ENCODE measurements around the gene MT3. TPM values are rescaled to one million over a fixed set of nuclear protein-coding genes. Genes with fewer than 3 reads are reported as not detected.
A peak's percentile ranks its signal among the peaks of the same experiment; 100 is the strongest.

MT3 gene
- total and polyA plus RNA-seq, 2 of the 13 experiments (the other 11 are each of a cell fraction or from before 2014, with no cell fraction given) = not detected

DNA sequence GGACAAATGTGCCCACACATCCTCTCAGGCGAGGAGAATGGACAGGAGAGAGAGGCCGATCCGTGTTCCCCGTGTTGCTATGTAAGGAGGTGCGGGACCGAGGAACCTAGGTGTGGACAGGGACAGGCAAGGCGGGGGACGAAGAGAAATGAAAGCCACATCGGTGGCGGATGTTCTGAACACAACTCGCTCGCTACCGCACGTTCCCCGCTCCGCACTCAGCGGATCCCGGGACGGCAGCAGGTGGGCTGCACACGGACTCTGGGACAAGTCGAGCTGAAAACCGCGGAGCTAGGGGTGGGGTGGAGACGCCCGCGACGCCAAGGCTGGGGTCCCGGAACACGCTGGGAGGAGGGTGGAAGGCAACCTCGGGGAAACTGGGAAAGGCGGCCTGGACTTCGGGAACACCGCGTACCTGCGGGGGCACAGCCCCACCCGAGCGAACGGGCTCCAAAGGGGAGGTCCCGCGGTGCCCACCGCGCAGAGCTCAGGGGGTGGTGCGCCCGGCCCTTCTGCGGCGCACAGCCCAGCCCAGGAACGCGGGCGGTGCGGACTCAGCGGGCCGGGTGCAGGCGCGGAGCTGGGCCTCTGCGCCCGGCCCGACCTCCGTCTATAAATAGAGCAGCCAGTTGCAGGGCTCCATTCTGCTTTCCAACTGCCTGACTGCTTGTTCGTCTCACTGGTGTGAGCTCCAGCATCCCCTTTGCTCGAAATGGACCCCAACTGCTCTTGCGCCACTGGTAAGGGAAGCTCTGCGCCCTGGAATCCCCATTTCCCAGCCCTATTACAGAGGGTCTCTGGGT is 36.0 kb downstream of the MT3 start, which contains the start of gene MT1E (continued):
- TF ChIP-seq, protein P1, sequence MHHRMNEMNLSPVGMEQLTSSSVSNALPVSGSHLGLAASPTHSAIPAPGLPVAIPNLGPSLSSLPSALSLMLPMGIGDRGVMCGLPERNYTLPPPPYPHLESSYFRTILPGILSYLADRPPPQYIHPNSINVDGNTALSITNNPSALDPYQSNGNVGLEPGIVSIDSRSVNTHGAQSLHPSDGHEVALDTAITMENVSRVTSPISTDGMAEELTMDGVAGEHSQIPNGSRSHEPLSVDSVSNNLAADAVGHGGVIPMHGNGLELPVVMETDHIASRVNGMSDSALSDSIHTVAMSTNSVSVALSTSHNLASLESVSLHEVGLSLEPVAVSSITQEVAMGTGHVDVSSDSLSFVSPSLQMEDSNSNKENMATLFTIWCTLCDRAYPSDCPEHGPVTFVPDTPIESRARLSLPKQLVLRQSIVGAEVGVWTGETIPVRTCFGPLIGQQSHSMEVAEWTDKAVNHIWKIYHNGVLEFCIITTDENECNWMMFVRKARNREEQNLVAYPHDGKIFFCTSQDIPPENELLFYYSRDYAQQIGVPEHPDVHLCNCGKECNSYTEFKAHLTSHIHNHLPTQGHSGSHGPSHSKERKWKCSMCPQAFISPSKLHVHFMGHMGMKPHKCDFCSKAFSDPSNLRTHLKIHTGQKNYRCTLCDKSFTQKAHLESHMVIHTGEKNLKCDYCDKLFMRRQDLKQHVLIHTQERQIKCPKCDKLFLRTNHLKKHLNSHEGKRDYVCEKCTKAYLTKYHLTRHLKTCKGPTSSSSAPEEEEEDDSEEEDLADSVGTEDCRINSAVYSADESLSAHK (CRISPR knock-in tag; IDR thresholded peaks at IDR 0.05; ENCODE audit: borderline replicate concordance) = no peak
- TF ChIP-seq PAWR (CRISPR knock-in tag; IDR thresholded peaks at IDR 0.05; ENCODE audit: borderline replicate concordance) (no peak), KLF16 (CRISPR knock-in tag; IDR thresholded peaks at IDR 0.05) (peak in 1 of 2 experiments; percentile 47; a peak in 2 of 4 replicates), ZNF543 (CRISPR knock-in tag; IDR thresholded peaks at IDR 0.05) (no peak), PTBP1 (IDR thresholded peaks at IDR 0.05; ENCODE audit: low read depth, low read length, poor library complexity, severe bottlenecking) (no peak), HDAC6 (IDR thresholded peaks at IDR 0.05; ENCODE audit: low read depth, low read length) (no peak), ZNF772 (CRISPR knock-in tag; IDR thresholded peaks at IDR 0.05) (0 out of 2 replicates have a peak, but pooled peaks have one; percentile 52), ZIK1 (CRISPR knock-in tag; IDR thresholded peaks at IDR 0.05; ENCODE audit: borderline replicate concordance, low read depth) (peak; percentile 69; the same call in 1 of the 2 replicates), BHLHE40 (IDR thresholded peaks at IDR 0.05; ENCODE audit: low read length) (no peak), PPARG (CRISPR knock-in tag; conservative IDR thresholded peaks at IDR 0.05) (no peak), SATB2 (CRISPR knock-in tag; IDR thresholded peaks at IDR 0.05) (no peak), ZNF292 (CRISPR knock-in tag; IDR thresholded peaks at IDR 0.05; ENCODE audit: borderline replicate concordance, low read depth) (peak; percentile 47; the same call in 1 of the 2 replicates), MYNN (CRISPR knock-in tag; IDR thresholded peaks at IDR 0.05; ENCODE audit: low read depth) (no peak), RBFOX2 (IDR thresholded peaks at IDR 0.05; ENCODE audit: low read depth, low read length) (peak; percentile 91), ZNF20 (CRISPR knock-in tag; IDR thresholded peaks at IDR 0.05) (no peak), YY1 (IDR thresholded peaks at IDR 0.05; ENCODE audit: insufficient read depth, insufficient replicate concordance, low read depth, low read length) (peak; percentile 44)
- TF ChIP-seq, protein P2, sequence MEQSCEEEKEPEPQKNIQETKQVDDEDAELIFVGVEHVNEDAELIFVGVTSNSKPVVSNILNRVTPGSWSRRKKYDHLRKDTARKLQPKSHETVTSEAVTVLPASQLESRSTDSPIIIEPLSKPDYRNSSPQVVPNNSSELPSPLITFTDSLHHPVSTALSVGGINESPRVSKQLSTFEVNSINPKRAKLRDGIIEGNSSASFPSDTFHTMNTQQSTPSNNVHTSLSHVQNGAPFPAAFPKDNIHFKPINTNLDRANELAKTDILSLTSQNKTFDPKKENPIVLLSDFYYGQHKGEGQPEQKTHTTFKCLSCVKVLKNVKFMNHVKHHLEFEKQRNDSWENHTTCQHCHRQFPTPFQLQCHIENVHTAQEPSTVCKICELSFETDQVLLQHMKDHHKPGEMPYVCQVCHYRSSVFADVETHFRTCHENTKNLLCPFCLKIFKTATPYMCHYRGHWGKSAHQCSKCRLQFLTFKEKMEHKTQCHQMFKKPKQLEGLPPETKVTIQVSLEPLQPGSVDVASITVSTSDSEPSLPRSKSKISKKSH (CRISPR knock-in tag; IDR thresholded peaks at IDR 0.05; ENCODE audit: borderline replicate concordance) = 0 out of 2 replicates have a peak, but pooled peaks have one; percentile 38
- TF ChIP-seq, protein P3, sequence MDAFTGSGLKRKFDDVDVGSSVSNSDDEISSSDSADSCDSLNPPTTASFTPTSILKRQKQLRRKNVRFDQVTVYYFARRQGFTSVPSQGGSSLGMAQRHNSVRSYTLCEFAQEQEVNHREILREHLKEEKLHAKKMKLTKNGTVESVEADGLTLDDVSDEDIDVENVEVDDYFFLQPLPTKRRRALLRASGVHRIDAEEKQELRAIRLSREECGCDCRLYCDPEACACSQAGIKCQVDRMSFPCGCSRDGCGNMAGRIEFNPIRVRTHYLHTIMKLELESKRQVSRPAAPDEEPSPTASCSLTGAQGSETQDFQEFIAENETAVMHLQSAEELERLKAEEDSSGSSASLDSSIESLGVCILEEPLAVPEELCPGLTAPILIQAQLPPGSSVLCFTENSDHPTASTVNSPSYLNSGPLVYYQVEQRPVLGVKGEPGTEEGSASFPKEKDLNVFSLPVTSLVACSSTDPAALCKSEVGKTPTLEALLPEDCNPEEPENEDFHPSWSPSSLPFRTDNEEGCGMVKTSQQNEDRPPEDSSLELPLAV (CRISPR knock-in tag; conservative IDR thresholded peaks at IDR 0.05; ENCODE audit: low read depth) = no peak; the same call in 1 of the 2 replicates
- TF ChIP-seq, protein P4, sequence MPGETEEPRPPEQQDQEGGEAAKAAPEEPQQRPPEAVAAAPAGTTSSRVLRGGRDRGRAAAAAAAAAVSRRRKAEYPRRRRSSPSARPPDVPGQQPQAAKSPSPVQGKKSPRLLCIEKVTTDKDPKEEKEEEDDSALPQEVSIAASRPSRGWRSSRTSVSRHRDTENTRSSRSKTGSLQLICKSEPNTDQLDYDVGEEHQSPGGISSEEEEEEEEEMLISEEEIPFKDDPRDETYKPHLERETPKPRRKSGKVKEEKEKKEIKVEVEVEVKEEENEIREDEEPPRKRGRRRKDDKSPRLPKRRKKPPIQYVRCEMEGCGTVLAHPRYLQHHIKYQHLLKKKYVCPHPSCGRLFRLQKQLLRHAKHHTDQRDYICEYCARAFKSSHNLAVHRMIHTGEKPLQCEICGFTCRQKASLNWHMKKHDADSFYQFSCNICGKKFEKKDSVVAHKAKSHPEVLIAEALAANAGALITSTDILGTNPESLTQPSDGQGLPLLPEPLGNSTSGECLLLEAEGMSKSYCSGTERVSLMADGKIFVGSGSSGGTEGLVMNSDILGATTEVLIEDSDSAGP (CRISPR knock-in tag; IDR thresholded peaks at IDR 0.05; ENCODE audit: borderline replicate concordance) = peak; percentile 86
- TF ChIP-seq, protein P5, sequence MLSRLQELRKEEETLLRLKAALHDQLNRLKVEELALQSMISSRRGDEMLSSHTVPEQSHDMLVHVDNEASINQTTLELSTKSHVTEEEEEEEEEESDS (CRISPR knock-in tag; IDR thresholded peaks at IDR 0.05; ENCODE audit: borderline replicate concordance) = no peak

Data from HepG2 (cell line).